Measurements from ENCODE around the gene ACADS. TPM values are rescaled to one million over a fixed set of nuclear protein-coding genes. Genes with fewer than 3 reads are reported as not detected.
A peak's percentile ranks its signal among the peaks of the same experiment; 100 is the strongest.

Gene ACADS
- total RNA-seq, 1 experiment from 2014 or later, result 11.0 TPM

- POLR2A ChIA-PET, result no interaction called here
- CTCF ChIA-PET, result interaction anchor here (0.6 to 1.5 kb wide), 2 partner anchors 17 to 45 kb away, joined by 3 to 8 read pairs; no protein-coding TSS in a partner anchor
- peaks cover 45% of the 10 kb centered on the region for H3K36me3 Mint-ChIP-seq
Measured at GRCh38 chr12:120693848-120694247, 31.8 kb upstream of the ACADS start.

GRCh38 chr12:120696626-120697025 lies 29.0 kb upstream of the ACADS start:
- CTCF ChIA-PET, result no interaction called here
- DNase-seq (ENCODE audit: low spot score), result no peak
- TF ChIP-seq FOXP4 (CRISPR knock-in tag; IDR thresholded peaks at IDR 0.05) (no peak), USF1 (CRISPR knock-in tag; IDR thresholded peaks at IDR 0.05) (no peak), E2F5 (CRISPR knock-in tag; IDR thresholded peaks at IDR 0.05) (no peak), CBFB (CRISPR knock-in tag; IDR thresholded peaks at IDR 0.05; ENCODE audit: low read depth) (no peak), ZNF232 (CRISPR knock-in tag; IDR thresholded peaks at IDR 0.05) (no peak), HMGXB4 (CRISPR knock-in tag; IDR thresholded peaks at IDR 0.05) (no peak), GRHL2 (CRISPR knock-in tag; IDR thresholded peaks at IDR 0.05; ENCODE audit: insufficient replicate concordance, severe bottlenecking) (no peak), ZBTB21 (CRISPR knock-in tag; IDR thresholded peaks at IDR 0.05; ENCODE audit: borderline replicate concordance) (no peak), JAZF1 (CRISPR knock-in tag; IDR thresholded peaks at IDR 0.05) (no peak), NFE2L1 (CRISPR knock-in tag; IDR thresholded peaks at IDR 0.05) (no peak), EMX1 (CRISPR knock-in tag; IDR thresholded peaks at IDR 0.05) (no peak)

More at GRCh38 chr12:120693848-120694247, 31.8 kb upstream of the ACADS start:
- Mint-ChIP-seq H3K4me1 (peaks cover 59% of the 10 kb centered on the region), H3K27me3 (ENCODE audit: low read depth) (no peaks in the 10 kb centered on the region), H3K4me3 (peak overlapping the region; percentile 37), H3K9me3 (no peaks in the 10 kb centered on the region), H3K27ac (peak overlapping the region; percentile 95)
- peak; percentile 71 for ATAC-seq
- TF ChIP-seq PRRX2 (CRISPR knock-in tag; IDR thresholded peaks at IDR 0.05) (no peak), CTCF (IDR thresholded peaks at IDR 0.05) (no peak), ERG (CRISPR knock-in tag; IDR thresholded peaks at IDR 0.05) (no peak), MLX (CRISPR knock-in tag; IDR thresholded peaks at IDR 0.05) (no peak), SP1 (CRISPR knock-in tag; conservative IDR thresholded peaks at IDR 0.05) (no peak), ZNF416 (CRISPR knock-in tag; IDR thresholded peaks at IDR 0.05) (no peak), ATF2 (CRISPR knock-in tag; IDR thresholded peaks at IDR 0.05; ENCODE audit: borderline replicate concordance, low read depth) (no peak), MXD4 (CRISPR knock-in tag; IDR thresholded peaks at IDR 0.05; ENCODE audit: borderline replicate concordance) (no peak), ZNF317 (CRISPR knock-in tag; IDR thresholded peaks at IDR 0.05; ENCODE audit: borderline replicate concordance, low read depth) (no peak), SOX15 (CRISPR knock-in tag; IDR thresholded peaks at IDR 0.05) (no peak), FOXK1 (CRISPR knock-in tag; IDR thresholded peaks at IDR 0.05) (no peak), GRHL2 (CRISPR knock-in tag; IDR thresholded peaks at IDR 0.05; ENCODE audit: insufficient replicate concordance, severe bottlenecking) (no peak)
- DNase-seq (ENCODE audit: low spot score), result no peak

More at GRCh38 chr12:120696626-120697025, 29.0 kb upstream of the ACADS start:
- Mint-ChIP-seq H3K36me3 (peaks cover 71% of the 10 kb centered on the region), H3K27me3 (ENCODE audit: low read depth) (no peaks in the 10 kb centered on the region), H3K4me1 (peaks cover 32% of the 10 kb centered on the region), H3K9me3 (no peaks in the 10 kb centered on the region), H3K27ac (no peak overlapping the region), H3K4me3 (no peak overlapping the region)
- ATAC-seq, result no peak
- POLR2A ChIA-PET, result no interaction called here

Measured in WTC11 (cell line).